K562 (cell line): ENCODE results near the gene BDH2. TPM values are rescaled to one million over a fixed set of nuclear protein-coding genes. Genes with fewer than 3 reads are reported as not detected.
A peak's percentile ranks its signal among the peaks of the same experiment; 100 is the strongest.

Source experiments
- ATAC-seq: fragments of 200-7000 bp; cut with Tn5 transposase; 3 replicates; pipeline ENCODE4 v1.9.1; 2020; ENCODE audit warnings: moderate library complexity
- BruUV-seq: library from RNA; stranded (reverse); fragments of 400-500 nt; replicated peaks from 2 replicates; lab custom pipeline; 2021; lab: Mats Ljungman, UMichigan
- CTCF ChIA-PET: fragments of 300-600 bp; formaldehyde crosslinking; extraction: SDS; loops from one replicate; lab custom pipeline; 2021; ENCODE audit warnings: low intra/inter-chr PET ratio; lab: Yijun Ruan, JAX
- POLR2A ChIA-PET: fragments of 300-600, 350-650 bp; sonication (Branson Sonifier 250); formaldehyde crosslinking; extraction: SDS; loops from one replicate; lab custom pipeline; 2021; ENCODE audit warnings: antibody characterized with exemption, inconsistent platforms; lab: Yijun Ruan, JAX
- DNase-seq, 4 experiments: peaks; one replicate each; pipeline versions ENCODE4 v3.0.0 to v3.0.0-alpha.2; 2011 to 2018; ENCODE audit warnings: low spot score in 3 of 4, mixed read lengths in 3 of 4; ENCODE audit errors: extremely low read depth in 1 of 4
- FAIRE-seq: peaks from 2 replicates; lab custom pipeline; 2011; peaks lifted over from hg19 to GRCh38; lab: Jason Lieb, UNC
- H2AFZ ChIP-seq: 2 replicates; pipeline ENCODE4 v1.6.0; 2011; ENCODE audit warnings: low read depth, low read length, control low read depth, inconsistent platforms
- H3K27ac ChIP-seq: fragments of 200-600 bp; 3 replicates; pipeline ENCODE4 v1.8.0; 2011; ENCODE audit warnings: low read depth, mild to moderate bottlenecking, control low read depth, inconsistent platforms, low read length, moderate library complexity, mixed read lengths; ENCODE audit errors: extremely low read depth
- H3K27me3 ChIP-seq, 2 experiments: fragments of 300-600 bp in 1 of 2; 2 replicates in 1 of 2; 3 replicates in 1 of 2; pipeline versions ENCODE4 v1.6.0 to v1.8.0; 2011; ENCODE audit warnings: inconsistent platforms in 2 of 2, low read length in 2 of 2, mild to moderate bottlenecking in 1 of 2, mixed read lengths in 1 of 2, moderate library complexity in 1 of 2; ENCODE audit not compliant: control insufficient read depth in 2 of 2, insufficient read depth in 2 of 2
- H3K36me3 ChIP-seq: fragments of 300-600 bp; 3 replicates; pipeline ENCODE4 v1.8.0; 2011; ENCODE audit warnings: mild to moderate bottlenecking, low read length, inconsistent platforms; ENCODE audit not compliant: control insufficient read depth, insufficient read depth
- H3K4me1 ChIP-seq, 2 experiments: fragments of 200-600 bp in 1 of 2; replicated peaks in 1 of 2; 2 replicates in 1 of 2; 3 replicates in 1 of 2; pipeline versions ENCODE4 v1.5.1 to v1.8.0; 2011; ENCODE audit warnings: inconsistent platforms in 2 of 2, low read length in 2 of 2, mild to moderate bottlenecking in 1 of 2, mixed read lengths in 1 of 2, moderate library complexity in 1 of 2; ENCODE audit not compliant: control insufficient read depth in 2 of 2, insufficient read depth in 2 of 2
- H3K4me2 ChIP-seq: 2 replicates; pipeline ENCODE4 v1.6.1; 2011; ENCODE audit warnings: low read length, control low read depth, inconsistent platforms, mixed read lengths; ENCODE audit not compliant: insufficient read depth
- H3K4me3 ChIP-seq: fragments of 200-600 bp; sonication (generic), shearing (Covaris generic); 2 replicates; pipeline ENCODE4 v1.5.1; 2016; ENCODE audit warnings: control low read depth, inconsistent platforms
- H3K79me2 ChIP-seq: fragments of 200-600 bp; 3 replicates; pipeline ENCODE4 v1.8.0; 2011; ENCODE audit warnings: low read length, inconsistent platforms; ENCODE audit not compliant: control insufficient read depth, insufficient read depth
- H3K9ac ChIP-seq, 2 experiments: 2 replicates each; pipeline versions ENCODE4 v1.6.0 to v1.6.1; 2011; ENCODE audit warnings: low read depth in 2 of 2, low read length in 2 of 2, control low read depth in 1 of 2, inconsistent platforms in 1 of 2, mild to moderate bottlenecking in 1 of 2, mixed read lengths in 1 of 2; ENCODE audit not compliant: insufficient read depth in 1 of 2
- H3K9me1 ChIP-seq: one replicate; pipeline ENCODE4 v1.6.0; 2011; ENCODE audit warnings: inconsistent platforms, mild to moderate bottlenecking, low read length, moderate library complexity; ENCODE audit not compliant: control insufficient read depth, insufficient read depth
- H3K9me3 ChIP-seq: replicated peaks from 2 replicates; pipeline ENCODE4 v1.5.1; 2011; ENCODE audit warnings: low read depth, low read length, inconsistent platforms; ENCODE audit not compliant: control insufficient read depth, insufficient read depth
- H4K20me1 ChIP-seq: replicated peaks from 2 replicates; pipeline ENCODE4 v1.6.1; 2011; ENCODE audit warnings: low read length, inconsistent platforms, mixed read lengths; ENCODE audit not compliant: control insufficient read depth, insufficient read depth
- AFF4 ChIP-seq: sonication (generic); formaldehyde crosslinking; IDR thresholded peaks from 2 replicates; pipeline ENCODE4 v1.8.0; 2023; ENCODE audit warnings: mild to moderate bottlenecking, missing genetic modification reagents
- ATF1 ChIP-seq, 2 experiments: fragments of 450-650 bp in 1 of 2; IDR thresholded peaks; 2 replicates each; pipeline ENCODE4 v1.6.1; 2016; ENCODE audit warnings: missing compliant biosample characterization in 1 of 2, missing genetic modification characterization in 1 of 2
- C11orf30 ChIP-seq: fragments of 450-650 bp; IDR thresholded peaks from 2 replicates; pipeline ENCODE4 v1.6.1; 2016; ENCODE audit warnings: low read depth, mild to moderate bottlenecking
- CBFB ChIP-seq: sonication (generic); formaldehyde crosslinking; IDR thresholded peaks from 2 replicates; pipeline ENCODE4 v1.4.0; 2020; ENCODE audit warnings: mild to moderate bottlenecking, missing genetic modification reagents
- KDM5B ChIP-seq: fragments of 200-600 bp; sonication (generic); IDR thresholded peaks from 2 replicates; pipeline ENCODE4 v1.6.1; 2012; ENCODE audit warnings: low read depth, mild to moderate bottlenecking, moderate library complexity, low read length, control low read depth, inconsistent platforms; ENCODE audit not compliant: insufficient replicate concordance
- MAFG ChIP-seq: fragments of 450-650 bp; conservative IDR thresholded peaks from 2 replicates; pipeline ENCODE4 v1.6.1; 2016; ENCODE audit warnings: missing genetic modification characterization, missing compliant biosample characterization
- NCOA4 ChIP-seq: fragments of 450-650 bp; IDR thresholded peaks from 2 replicates; pipeline ENCODE4 v1.6.1; 2018; ENCODE audit warnings: mild to moderate bottlenecking; ENCODE audit not compliant: partially characterized antibody
- RBFOX2 ChIP-seq: fragments of 200-400 bp; formaldehyde crosslinking; IDR thresholded peaks from 2 replicates; pipeline ENCODE4 v1.6.1; 2017; ENCODE audit warnings: low read depth, mild to moderate bottlenecking, low read length, moderate library complexity
- SMARCB1 ChIP-seq: IDR thresholded peaks from 2 replicates; pipeline ENCODE4 v1.6.1; 2011; ENCODE audit warnings: improper control_type of control experiment, low read depth; ENCODE audit not compliant: insufficient read length
- ZBTB12 ChIP-seq: fragments of 250-450 bp; sonication (Bioruptor Pico); IDR thresholded peaks from 2 replicates; pipeline ENCODE4 v1.4.0; 2020
- ZNF212 ChIP-seq: fragments of 450-650 bp; formaldehyde crosslinking; IDR thresholded peaks from 2 replicates; pipeline ENCODE4 v1.4.0; 2020; ENCODE audit warnings: mild to moderate bottlenecking
- ZNF316 ChIP-seq: fragments of 450-650 bp; IDR thresholded peaks from 2 replicates; pipeline ENCODE4 v1.6.1; 2016
- WGBS: fragments of 100-300 bp; shearing (Covaris generic); methylation state at CpG from one replicate; pipeline ENCODE4 v1.1.6; 2016; ENCODE audit warnings: low coverage, mixed read lengths; ENCODE audit not compliant: insufficient coverage; ENCODE audit errors: missing lambda C conversion rate; 5-methylcytosine and 5-hydroxymethylcytosine counted together
- in situ Hi-C: fragments of 300-500 bp; cut with MboI; formaldehyde crosslinking; loops from 4 replicates; pipeline ENCODE4 v1.15.0; 2018; ENCODE audit warnings: inconsistent platforms, mixed read lengths
- intact Hi-C: fragments of 100-400 bp; cut with micrococcal nuclease; formaldehyde crosslinking; loops from 2 replicates; pipeline ENCODE4 v1.14.2; 2022
- polyA plus RNA-seq, 8 experiments: library from polyadenylated mRNA; depleted of rRNA in 4 of 8; stranded (reverse) in 5 of 8; unstranded in 3 of 8; fragments of >200 nt; fragmentation: Nextera tagmentation in 2 of 8; fragmentation: Illumina TruSeq in 1 of 8; extraction: Ambion mirVana in 2 of 8; extraction: Trizol in 1 of 8; gene quantifications; 2 replicates each; pipeline versions ENCODE4 v1.2.1 to v1.2.3, GENCODE V29; 2011 to 2014; ENCODE audit warnings: inconsistent platforms in 1 of 8, missing spikeins in 1 of 8
- total RNA-seq, 7 experiments: library from RNA; depleted of rRNA in 6 of 7; stranded (reverse); fragments of >200 nt in 6 of 7; fragmentation: Illumina TruSeq in 2 of 7; extraction: Trizol in 2 of 7; gene quantifications; 2 replicates each; pipeline versions ENCODE4 v1.2.1 to v1.2.3, GENCODE V29; 2011 to 2021; ENCODE audit warnings: low replicate concordance in 1 of 7

BDH2 gene
- total and polyA plus RNA-seq, 9 of the 15 experiments (the other 6 are each of a cell fraction or from before 2014, with no cell fraction given): 4.9 to 17.9 (median 9.1) TPM

GRCh38 chr4:103129174-103129573 is 29.5 kb upstream of the BDH2 start:
- DNase-seq (no peak), FAIRE-seq (no peak), ATAC-seq (no peak)
- no peak overlapping the region for H2AFZ ChIP-seq
- no peak overlapping the region for H3K4me2 ChIP-seq
- no peak overlapping the region for H3K9ac ChIP-seq
- H3K9me3 ChIP-seq: no peaks in the 10 kb centered on the region
- no peaks in the 10 kb centered on the region for H3K27me3 ChIP-seq
- POLR2A ChIA-PET: no interaction called here
- BruUV-seq: no TSS peak
- peaks cover 39% of the 10 kb centered on the region; the same call in 2 of the 3 replicates for H3K36me3 ChIP-seq
- no peaks in the 10 kb centered on the region for H4K20me1 ChIP-seq
- TF ChIP-seq MAFG (tag) (0 out of 2 replicates have a peak, but pooled peaks have one; percentile 21), NCOA4 (no peak), C11orf30 (peak; percentile 41; the same call in 1 of the 2 replicates), CBFB (no peak), ZNF316 (peak; percentile 54; the same call in 1 of the 2 replicates)
- no peaks in the 10 kb centered on the region for H3K4me1 ChIP-seq
- H3K79me2 ChIP-seq: no peaks in the 10 kb centered on the region
- H3K4me3 ChIP-seq: no peak overlapping the region
- H3K27ac ChIP-seq: no peak overlapping the region
- in situ Hi-C loops: no loop called here
- intact Hi-C loops: no loop called here
- CTCF ChIA-PET: interaction anchor here (0.6 kb wide), 1 partner anchor 890 kb away, joined by 3 read pairs; no protein-coding TSS in a partner anchor
- 79% methylated on average over 7 of the region's 8 CpGs for WGBS
- no peaks in the 10 kb centered on the region for H3K9me1 ChIP-seq

GRCh38 chr4:103126126-103126525 is 26.5 kb upstream of the BDH2 start:
- ATAC-seq: no peak

More at GRCh38 chr4:103126126-103126525, 26.5 kb upstream of the BDH2 start:
- no peak overlapping the region for H3K4me3 ChIP-seq
- no peak for FAIRE-seq
- H3K27me3 ChIP-seq: no peaks in the 10 kb centered on the region
- H3K79me2 ChIP-seq: no peaks in the 10 kb centered on the region
- H3K9me1 ChIP-seq: no peaks in the 10 kb centered on the region
- no peak overlapping the region for H3K27ac ChIP-seq
- H3K4me1 ChIP-seq: no peaks in the 10 kb centered on the region
- no peak overlapping the region for H3K9ac ChIP-seq
- no peak overlapping the region for H2AFZ ChIP-seq
- in situ Hi-C loops (no loop called here), intact Hi-C loops (no loop called here)
- H3K9me3 ChIP-seq: no peaks in the 10 kb centered on the region
- no peak for DNase-seq
- no peaks in the 10 kb centered on the region for H4K20me1 ChIP-seq
- H3K4me2 ChIP-seq: no peak overlapping the region
- no TSS peak for BruUV-seq
- CTCF ChIA-PET: no interaction called here
- peaks cover 37% of the 10 kb centered on the region; the same call in 2 of the 3 replicates for H3K36me3 ChIP-seq
- no peak for TF ChIP-seq SMARCB1
- no peak for TF ChIP-seq ZBTB12
- TF ChIP-seq ATF1 (CRISPR knock-in tag; IDR thresholded peaks at IDR 0.05): no peak
- TF ChIP-seq ATF1 (tag; IDR thresholded peaks at IDR 0.05): no peak
- no peak for TF ChIP-seq RBFOX2
- no peak for TF ChIP-seq KDM5B
- no peak for TF ChIP-seq ZNF212
- TF ChIP-seq AFF4 (CRISPR knock-in tag): no peak
- TF ChIP-seq, all 486 proteins: peak for 0
- POLR2A ChIA-PET: no interaction called here
- 89% methylated on average over 3 of the region's 3 CpGs for WGBS
